ENCODE results near the gene KIR2DL4.
"Not testable (repeated sequence)": the region's sequence is repeated elsewhere in the genome, so short reads cannot be mapped to it uniquely, and the experiment has no call there.

KIR2DL4 gene

GRCh38 chr19:54803410-54803809 is at the start of gene KIR2DL4:
Gene KIR2DL4 (plus strand): TSS chr19:54803610. CDS start chr19:54803652, 42 bp downstream.
- DNase-seq, result no peak

GRCh38 chr19:54756204-54757110 is 47.0 kb upstream of the KIR2DL4 start:
- not testable (repeated sequence) for DNase-seq

- not testable (repeated sequence) for DNase-seq
These were observed 44.8 kb upstream of the KIR2DL4 start for GRCh38 chr19:54758577-54758976.

GRCh38 chr19:54764219-54764618 is 39.2 kb upstream of the KIR2DL4 start:
- not testable (repeated sequence) for DNase-seq

- not testable (repeated sequence) for DNase-seq
These were observed 36.9 kb upstream of the KIR2DL4 start for GRCh38 chr19:54766464-54766863.

- not testable (repeated sequence) for DNase-seq
These were observed 33.8 kb upstream of the KIR2DL4 start, which contains the start of gene KIR2DL1 for GRCh38 chr19:54769646-54770045. Gene KIR2DL1 (plus strand): TSS chr19:54769793. CDS start chr19:54769851, 58 bp downstream.

- DNase-seq, result not testable (repeated sequence)
These were observed 32.9 kb upstream of the KIR2DL4 start for GRCh38 chr19:54770511-54770910.

GRCh38 chr19:54771018-54771960 is 32.1 kb upstream of the KIR2DL4 start:
- not testable (repeated sequence) for DNase-seq

GRCh38 chr19:54772666-54773065 is 30.7 kb upstream of the KIR2DL4 start:
- not testable (repeated sequence) for DNase-seq

- not testable (repeated sequence) for DNase-seq
These were observed 28.2 kb upstream of the KIR2DL4 start for GRCh38 chr19:54775095-54775815.

- not testable (repeated sequence) for DNase-seq
These were observed 27.6 kb upstream of the KIR2DL4 start for GRCh38 chr19:54775830-54776229.

GRCh38 chr19:54777851-54778250 is 25.6 kb upstream of the KIR2DL4 start:
- not testable (repeated sequence) for DNase-seq

GRCh38 chr19:54778896-54779295 is 24.5 kb upstream of the KIR2DL4 start:
- not testable (repeated sequence) for DNase-seq

- DNase-seq, result not testable (repeated sequence)
These were observed 20.5 kb upstream of the KIR2DL4 start for GRCh38 chr19:54782916-54783315.

- DNase-seq, result not testable (repeated sequence)
These were observed 17.2 kb upstream of the KIR2DL4 start for GRCh38 chr19:54786091-54786723.

- not testable (repeated sequence) for DNase-seq
These were observed 15.3 kb upstream of the KIR2DL4 start for GRCh38 chr19:54788154-54788553.

GRCh38 chr19:54790711-54791110 is 12.7 kb upstream of the KIR2DL4 start:
- no peak for DNase-seq

GRCh38 chr19:54791476-54791875 is 11.9 kb upstream of the KIR2DL4 start:
- no peak for DNase-seq

GRCh38 chr19:54792814-54793213 is 10.6 kb upstream of the KIR2DL4 start:
- DNase-seq, result no peak

- DNase-seq, result no peak
These were observed 7.7 kb upstream of the KIR2DL4 start for GRCh38 chr19:54795758-54796157.

- no peak for DNase-seq
These were observed 691 bp downstream of the KIR2DL4 start for GRCh38 chr19:54804101-54804500.

- no peak for DNase-seq
These were observed 1.2 kb downstream of the KIR2DL4 start for GRCh38 chr19:54804571-54804970.

Data from fibroblast of skin of right biceps (primary cell).